ENCODE results near the gene KDM5C. TPM values are rescaled to one million over a fixed set of nuclear protein-coding genes. Genes with fewer than 3 reads are reported as not detected.

The KDM5C gene
- total and polyA plus RNA-seq, 4 donors, result 36.1 to 112 (median 78.5) TPM

DNA sequence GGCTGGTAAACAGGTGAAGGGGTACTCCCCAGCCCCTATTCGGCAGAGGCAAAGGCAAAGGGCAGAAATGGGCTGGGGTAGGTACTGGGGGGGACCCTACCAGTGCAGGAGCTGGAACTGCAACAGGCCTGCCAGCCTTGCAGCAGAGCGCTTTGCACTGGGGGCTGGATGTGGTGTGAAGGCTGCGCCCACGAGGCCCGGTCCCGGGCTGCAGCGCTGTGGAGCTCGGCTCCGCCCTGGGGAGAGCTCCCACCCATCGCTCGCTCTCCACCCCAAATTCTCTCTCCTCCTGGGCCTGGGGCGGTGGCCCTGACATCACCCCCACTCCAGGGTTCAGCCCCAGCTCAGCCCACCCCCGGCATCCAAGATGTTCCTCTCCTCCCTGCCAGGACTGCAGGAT is 32.2 kb upstream of the KDM5C start:
- H3K4me3 ChIP-seq, result no peak overlapping the region
- peaks cover 0 to 3% (median 0%) of the 10 kb centered on the region in 4 donors for H3K9me3 ChIP-seq (ENCODE audit: control insufficient read depth in 4 of 4, insufficient read depth in 3 of 4, low read length in 3 of 4)
- no peak for ATAC-seq (ENCODE audit: insufficient read depth, low FRiP score)
- H3K9ac ChIP-seq (ENCODE audit: insufficient read depth in 1 of 2, low read length in 2 of 2), result no peak overlapping the region
- 88 to 100% methylated on average over 4 to 13 of the region's 13 CpGs for WGBS, 2 donors
- peaks cover 0 to 45% (median 5%) of the 10 kb centered on the region in 3 donors for H3K27me3 ChIP-seq (ENCODE audit: control insufficient read depth in 3 of 3, insufficient read depth in 3 of 3, low read length in 2 of 3)
- no peak for DNase-seq
- TF ChIP-seq, protein P1, sequence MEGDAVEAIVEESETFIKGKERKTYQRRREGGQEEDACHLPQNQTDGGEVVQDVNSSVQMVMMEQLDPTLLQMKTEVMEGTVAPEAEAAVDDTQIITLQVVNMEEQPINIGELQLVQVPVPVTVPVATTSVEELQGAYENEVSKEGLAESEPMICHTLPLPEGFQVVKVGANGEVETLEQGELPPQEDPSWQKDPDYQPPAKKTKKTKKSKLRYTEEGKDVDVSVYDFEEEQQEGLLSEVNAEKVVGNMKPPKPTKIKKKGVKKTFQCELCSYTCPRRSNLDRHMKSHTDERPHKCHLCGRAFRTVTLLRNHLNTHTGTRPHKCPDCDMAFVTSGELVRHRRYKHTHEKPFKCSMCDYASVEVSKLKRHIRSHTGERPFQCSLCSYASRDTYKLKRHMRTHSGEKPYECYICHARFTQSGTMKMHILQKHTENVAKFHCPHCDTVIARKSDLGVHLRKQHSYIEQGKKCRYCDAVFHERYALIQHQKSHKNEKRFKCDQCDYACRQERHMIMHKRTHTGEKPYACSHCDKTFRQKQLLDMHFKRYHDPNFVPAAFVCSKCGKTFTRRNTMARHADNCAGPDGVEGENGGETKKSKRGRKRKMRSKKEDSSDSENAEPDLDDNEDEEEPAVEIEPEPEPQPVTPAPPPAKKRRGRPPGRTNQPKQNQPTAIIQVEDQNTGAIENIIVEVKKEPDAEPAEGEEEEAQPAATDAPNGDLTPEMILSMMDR (IDR thresholded peaks at IDR 0.05; ENCODE audit: control extremely low read depth, extremely low read depth), result no peak
- no peak overlapping the region for H3K27ac ChIP-seq (ENCODE audit: low read depth in 1 of 2, low read length in 1 of 2)
- H3K4me1 ChIP-seq (ENCODE audit: control insufficient read depth in 5 of 5, insufficient read depth in 5 of 5, low read length in 5 of 5), result peaks cover 0 to 6% (median 0%) of the 10 kb centered on the region in 5 donors
- H3K36me3 ChIP-seq (ENCODE audit: control insufficient read depth in 4 of 4, insufficient read depth in 4 of 4, low read length in 4 of 4), result no peaks in the 10 kb centered on the region

- Histone ChIP-seq H3K27me3 (ENCODE audit: control insufficient read depth in 3 of 3, insufficient read depth in 3 of 3, low read length in 2 of 3) (peaks cover 0 to 41% (median 5%) of the 10 kb centered on the region in 3 donors), H3K36me3 (ENCODE audit: control insufficient read depth in 4 of 4, insufficient read depth in 4 of 4, low read length in 4 of 4) (no peaks in the 10 kb centered on the region), H3K27ac (ENCODE audit: low read depth in 1 of 2, low read length in 1 of 2) (no peak overlapping the region), H3K9ac (ENCODE audit: insufficient read depth in 1 of 2, low read length in 2 of 2) (no peak overlapping the region), H3K9me3 (ENCODE audit: control insufficient read depth in 4 of 4, insufficient read depth in 3 of 4, low read length in 3 of 4) (peaks cover 0 to 3% (median 0%) of the 10 kb centered on the region in 4 donors), H3K4me3 (no peak overlapping the region), H3K4me1 (ENCODE audit: control insufficient read depth in 5 of 5, insufficient read depth in 5 of 5, low read length in 5 of 5) (peaks cover 0 to 6% (median 0%) of the 10 kb centered on the region in 5 donors)
- 56 to 88% methylated on average over 12 to 17 of the region's 17 CpGs for WGBS, 2 donors
- TF ChIP-seq, protein P1 (IDR thresholded peaks at IDR 0.05; ENCODE audit: control extremely low read depth, extremely low read depth), result no peak
- ATAC-seq (ENCODE audit: insufficient read depth, low FRiP score) (no peak), DNase-seq (peak in 1 of 3 donors; percentile 36)
Observed at GRCh38 chrX:53256446-53257041, 31.5 kb upstream of the KDM5C start.

- TF ChIP-seq, protein P1 (IDR thresholded peaks at IDR 0.05; ENCODE audit: control extremely low read depth, extremely low read depth), result no peak
- DNase-seq (no peak), ATAC-seq (ENCODE audit: insufficient read depth, low FRiP score) (no peak)
- H3K36me3 ChIP-seq (ENCODE audit: control insufficient read depth in 4 of 4, insufficient read depth in 4 of 4, low read length in 4 of 4), result no peaks in the 10 kb centered on the region
- H3K27me3 ChIP-seq (ENCODE audit: control insufficient read depth in 3 of 3, insufficient read depth in 3 of 3, low read length in 2 of 3), result peaks cover 0 to 40% (median 5%) of the 10 kb centered on the region in 3 donors
- peaks cover 0 to 3% (median 0%) of the 10 kb centered on the region in 4 donors for H3K9me3 ChIP-seq (ENCODE audit: control insufficient read depth in 4 of 4, insufficient read depth in 3 of 4, low read length in 3 of 4)
- WGBS, 2 donors, result 50 to 72% methylated on average over 4 to 9 of the region's 9 CpGs
- no peak overlapping the region for H3K9ac ChIP-seq (ENCODE audit: insufficient read depth in 1 of 2, low read length in 2 of 2)
- no peak overlapping the region for H3K4me3 ChIP-seq
- no peak overlapping the region for H3K27ac ChIP-seq (ENCODE audit: low read depth in 1 of 2, low read length in 1 of 2)
- peaks cover 0 to 6% (median 0%) of the 10 kb centered on the region in 5 donors for H3K4me1 ChIP-seq (ENCODE audit: control insufficient read depth in 5 of 5, insufficient read depth in 5 of 5, low read length in 5 of 5)
Observed at GRCh38 chrX:53255738-53256191, 30.8 kb upstream of the KDM5C start.

All from lung (tissue), 12 donors.